GM18909 (cell line): ENCODE results near the gene LARGE2.
A peak's percentile ranks its signal among the peaks of the same experiment; 100 is the strongest.

Experiments used
- ATAC-seq: cut with Tn5 transposase; IDR thresholded peaks from one replicate; pipeline ENCODE4 v1.9.1; 2021; ENCODE audit warnings: mild to moderate bottlenecking; ENCODE audit not compliant: unreplicated experiment, poor library complexity

Gene LARGE2

DNA sequence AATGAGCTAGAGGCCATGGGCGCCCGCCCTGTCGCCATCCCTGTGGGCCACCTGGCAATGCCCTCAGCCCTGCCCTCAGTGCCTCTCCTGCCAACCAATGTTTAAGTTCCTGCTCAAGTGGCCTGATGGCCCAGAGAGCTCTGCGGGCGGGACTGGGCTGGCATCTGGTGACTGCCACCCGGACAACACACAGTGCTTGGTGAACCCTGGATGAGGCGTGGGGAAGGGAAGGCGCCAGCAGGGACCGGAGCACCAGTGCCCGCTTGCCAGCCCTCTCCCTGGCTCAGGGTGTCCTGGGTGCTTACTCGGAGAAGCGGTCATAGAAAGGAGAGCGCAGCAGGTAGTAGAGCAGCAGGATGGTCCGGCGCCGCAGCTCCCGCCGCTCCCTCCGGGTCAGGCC, 8.9 kb upstream of the LARGE2 start:
- ATAC-seq: no peak

DNA sequence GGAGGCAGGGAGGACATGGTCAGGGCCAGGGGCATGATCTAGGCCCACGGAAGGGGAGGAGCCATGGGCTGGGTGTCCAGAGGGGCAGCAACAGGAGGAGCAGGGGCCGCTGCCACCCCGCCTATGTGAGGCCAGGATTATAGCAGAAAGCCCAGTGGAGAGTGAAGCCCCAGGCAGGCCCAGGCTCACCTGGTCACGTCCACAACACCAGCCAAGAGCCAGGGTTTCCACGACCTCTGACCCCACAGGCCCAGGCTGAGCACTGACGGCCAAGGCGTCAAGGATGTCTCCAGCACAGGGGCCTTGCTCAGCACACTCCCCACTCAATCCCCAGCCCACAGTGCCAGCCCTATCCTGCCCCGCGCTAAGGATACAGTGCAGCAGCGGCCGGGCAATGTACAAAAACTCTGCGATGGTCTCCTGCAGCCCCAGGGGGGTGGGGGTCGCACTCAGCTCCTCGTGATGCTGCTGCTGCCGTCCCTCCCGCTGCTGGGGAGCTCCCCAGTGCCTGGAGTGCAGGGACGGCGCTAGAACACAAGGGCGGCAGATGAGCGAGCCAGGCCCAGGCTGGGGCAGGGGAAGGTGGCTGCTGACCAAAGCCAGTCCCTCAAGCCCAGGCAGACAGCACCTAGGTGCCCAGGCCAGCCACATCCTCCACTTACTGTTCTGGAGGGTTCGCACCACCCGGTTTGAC, 8.4 kb upstream of the LARGE2 start:
- ATAC-seq: no peak

DNA sequence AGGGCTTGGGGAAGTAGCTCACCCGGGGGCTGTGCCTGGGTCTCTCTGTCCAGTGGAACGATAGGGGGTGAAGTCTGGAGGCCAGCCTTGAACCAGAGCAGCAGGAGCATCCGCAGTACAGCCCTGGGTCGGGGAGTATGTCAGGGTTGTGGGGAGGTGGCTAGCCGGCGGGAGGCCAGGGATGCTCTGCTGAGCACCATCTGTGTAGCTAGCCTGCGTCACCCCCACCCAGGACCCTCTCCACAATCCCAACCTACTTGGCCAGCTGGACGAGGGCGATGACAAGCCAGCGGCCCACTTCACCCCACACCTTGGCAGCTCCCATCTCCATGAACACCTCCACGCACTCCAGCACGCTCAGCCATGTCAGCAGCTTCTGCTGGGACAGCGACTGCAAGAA, 7.0 kb upstream of the LARGE2 start:
- ATAC-seq: no peak

DNA sequence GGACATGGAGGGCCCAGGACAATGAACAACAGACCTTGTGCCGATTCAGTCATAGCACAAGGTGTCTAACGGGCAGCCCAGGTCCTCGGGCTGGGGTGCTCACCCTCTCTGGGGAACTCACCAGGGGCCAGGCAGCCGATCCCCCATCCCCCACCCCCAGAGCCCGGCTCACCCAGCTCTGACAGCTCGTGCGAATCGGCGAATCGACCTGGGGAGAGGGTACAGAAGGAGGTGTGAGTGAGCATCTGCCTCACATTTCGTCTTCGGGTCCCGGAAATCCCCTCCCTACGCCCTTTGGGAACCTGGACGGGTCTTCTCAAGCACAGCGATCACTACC, 5.2 kb upstream of the LARGE2 start:
- no peak for ATAC-seq

DNA sequence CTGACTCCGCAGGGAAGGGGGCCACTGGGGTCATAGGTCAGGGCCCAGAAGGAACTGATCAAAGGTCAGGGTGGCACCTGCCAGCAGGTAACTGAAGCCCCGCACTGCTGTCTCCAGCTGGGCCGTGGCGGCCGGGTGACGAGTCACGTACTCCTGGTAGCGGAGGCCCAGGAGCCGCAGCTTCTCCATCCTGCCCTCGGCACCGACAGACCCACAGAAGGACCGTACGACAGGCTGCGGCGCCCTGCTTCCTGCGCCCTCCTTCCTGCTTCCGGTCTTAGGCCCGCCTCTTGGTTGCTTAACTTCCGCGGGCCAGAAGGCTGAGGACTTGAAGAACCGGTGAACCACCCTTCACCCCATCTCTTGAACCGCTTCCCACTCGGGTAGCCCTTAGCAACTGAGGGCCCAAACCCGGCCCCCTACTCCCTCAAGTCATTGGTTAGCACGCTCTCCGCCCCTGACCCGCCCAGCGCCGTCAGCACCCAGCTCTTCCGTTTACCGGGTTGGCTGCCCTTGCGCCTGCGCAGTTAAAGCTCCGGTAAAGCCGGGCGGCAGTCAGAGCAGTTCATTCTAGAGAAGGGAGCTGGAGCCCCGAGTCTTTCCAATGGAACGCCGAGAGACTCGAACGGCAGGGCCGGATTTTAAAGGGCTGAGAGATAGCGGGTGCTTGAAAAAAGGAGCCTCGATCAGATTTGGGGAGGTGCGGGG, 4.7 kb upstream of the LARGE2 start, which contains the start of gene PEX16:
Gene PEX16 (minus strand): TSS at position 255 of the 708 bp plus-strand sequence. CDS start 66 bp downstream, at position 189.
- ATAC-seq: peak; percentile 89

DNA sequence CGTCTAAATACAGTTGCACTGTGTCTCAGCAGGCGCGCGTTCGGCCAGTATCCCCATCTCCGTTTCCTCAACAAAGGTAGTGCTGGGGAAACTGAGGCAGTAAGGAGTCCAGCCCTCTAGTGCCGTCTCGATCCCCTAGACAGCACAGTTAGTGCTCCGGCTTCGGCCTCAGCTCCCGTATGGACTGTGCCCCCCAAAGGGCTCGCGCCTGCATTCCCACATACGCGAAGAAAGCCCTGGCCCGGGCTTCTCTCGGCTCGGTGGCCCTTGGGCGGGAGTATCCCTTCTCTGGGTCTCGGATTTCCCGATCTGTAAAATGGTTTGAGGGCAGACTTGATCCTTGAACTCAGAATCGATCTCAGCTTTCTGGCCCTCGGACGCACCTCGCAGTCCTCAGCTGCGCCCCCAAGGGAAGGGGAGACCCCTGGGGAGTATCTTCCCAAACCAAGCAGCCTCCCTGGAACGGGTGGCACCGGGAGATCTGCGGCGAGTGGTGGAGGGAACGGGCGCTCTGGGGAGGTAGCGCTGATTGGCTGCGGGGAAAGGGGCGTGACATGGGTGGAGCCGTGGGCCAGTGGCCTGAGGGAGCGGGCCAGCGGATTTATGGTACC, 4.0 kb upstream of the LARGE2 start:
- ATAC-seq: peak; percentile 44

DNA sequence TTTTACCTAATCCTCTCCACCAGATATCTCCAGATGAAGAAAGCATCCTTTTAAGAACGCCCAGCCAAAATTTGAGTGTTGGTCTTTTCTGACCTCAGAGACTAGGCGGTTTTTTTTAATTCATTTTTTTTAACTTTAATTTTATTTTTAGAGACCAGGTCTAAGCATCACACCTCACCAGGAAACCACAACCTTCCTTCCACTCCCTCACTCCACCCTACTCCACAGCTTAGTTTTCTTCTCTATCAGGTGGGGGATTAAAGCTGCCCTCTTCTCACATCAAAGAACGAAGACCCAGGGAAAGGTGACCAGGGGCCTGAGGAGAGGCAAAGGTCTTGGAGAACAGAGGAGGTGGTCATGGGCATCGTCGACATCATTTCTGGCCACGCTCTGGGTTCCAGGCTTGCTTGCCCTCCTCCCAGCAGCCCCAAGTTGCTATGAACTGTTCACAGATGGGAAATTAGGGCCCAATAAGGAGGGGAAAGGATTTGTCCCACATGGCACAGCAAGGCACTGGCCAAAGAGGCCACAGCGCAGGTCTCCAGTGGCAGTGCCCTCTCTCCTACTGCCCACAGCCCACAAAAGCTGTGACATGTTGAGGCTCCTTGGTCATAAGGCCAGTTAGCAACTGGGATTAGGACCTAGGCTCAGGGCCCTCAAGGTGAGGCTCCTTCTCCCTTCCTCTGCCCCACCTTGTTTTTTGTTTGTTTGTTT, 3.3 kb upstream of the LARGE2 start:
- ATAC-seq: no peak

DNA sequence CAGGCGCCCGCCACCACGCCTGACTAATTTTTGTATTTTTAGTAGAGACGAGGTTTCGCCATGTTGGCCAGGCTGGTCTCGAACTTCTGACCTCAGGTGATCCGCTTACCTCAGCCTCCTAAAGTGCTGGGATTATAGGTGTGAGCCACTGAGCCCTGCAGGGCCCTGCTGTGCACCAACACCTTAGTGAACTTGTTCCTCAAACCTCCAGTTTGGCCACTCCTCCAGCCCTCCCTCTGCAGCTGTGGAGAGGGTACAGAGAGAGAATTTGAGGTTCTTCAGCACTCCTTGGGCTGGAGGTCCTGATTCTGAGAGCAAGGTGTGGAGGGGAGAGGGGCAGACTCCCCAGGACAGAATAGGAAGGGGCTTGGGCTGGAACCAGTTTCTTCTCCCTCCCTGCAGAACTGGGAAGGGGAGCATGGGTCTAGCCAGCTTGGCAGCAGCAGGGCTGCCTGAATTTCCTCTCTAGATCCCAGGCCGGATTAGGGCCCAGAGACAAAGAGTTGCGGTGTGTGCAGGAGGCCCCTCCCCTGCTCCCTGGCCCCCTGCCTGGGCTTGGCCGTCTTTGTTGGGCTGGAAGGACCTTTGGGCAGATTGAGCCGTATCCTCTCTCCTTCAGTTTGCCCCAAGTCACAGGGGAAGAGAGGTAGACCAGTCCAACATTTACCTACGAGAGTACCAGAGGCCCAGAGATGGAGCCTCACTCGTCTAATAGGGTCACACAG, 2.5 kb upstream of the LARGE2 start:
- ATAC-seq: no peak

DNA sequence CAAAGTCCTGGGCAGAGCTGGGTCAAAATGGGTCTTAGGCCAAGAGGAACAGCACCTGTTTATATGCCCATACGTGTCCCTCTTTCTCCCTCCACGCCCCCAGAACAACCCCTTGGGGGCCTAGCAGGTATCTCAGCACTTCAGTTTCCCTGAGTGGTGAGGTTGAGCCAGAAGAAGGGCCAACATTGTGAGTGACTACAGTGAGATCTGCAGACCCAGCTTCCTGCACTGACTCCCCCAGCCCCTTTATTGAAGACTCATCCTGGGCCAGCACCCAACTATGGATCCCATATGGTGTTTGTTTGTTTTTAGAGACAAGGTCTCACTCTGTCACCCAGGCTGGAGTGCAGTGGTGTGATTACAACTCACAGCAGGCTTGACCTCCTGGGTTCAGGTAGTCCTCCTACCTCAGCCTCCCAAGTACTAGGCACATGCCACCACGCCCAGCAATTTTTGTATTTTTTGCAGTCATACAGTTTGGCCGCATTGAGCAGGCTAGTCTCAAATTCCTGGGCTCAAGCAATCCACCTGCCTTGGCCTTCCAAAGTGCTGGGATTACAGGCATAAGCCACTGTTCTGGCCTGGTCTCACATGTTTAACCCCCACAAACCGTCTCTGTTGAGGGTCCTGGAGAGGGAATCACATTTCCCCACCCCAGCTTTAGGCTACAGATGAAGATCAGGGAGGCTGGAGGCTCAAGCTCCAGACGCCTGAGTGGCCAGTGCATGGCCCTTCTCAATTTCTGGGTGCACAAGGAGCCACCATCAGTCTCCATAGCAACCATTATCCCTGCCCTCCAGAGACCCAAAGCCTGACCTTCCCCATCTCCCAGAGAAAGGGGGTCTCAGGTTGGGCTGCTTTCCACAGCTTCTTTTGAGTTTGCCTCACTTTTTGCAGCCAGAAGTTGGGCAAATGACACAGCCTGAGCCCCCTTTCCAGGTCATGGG, 1.7 kb upstream of the LARGE2 start:
- no peak for ATAC-seq

DNA sequence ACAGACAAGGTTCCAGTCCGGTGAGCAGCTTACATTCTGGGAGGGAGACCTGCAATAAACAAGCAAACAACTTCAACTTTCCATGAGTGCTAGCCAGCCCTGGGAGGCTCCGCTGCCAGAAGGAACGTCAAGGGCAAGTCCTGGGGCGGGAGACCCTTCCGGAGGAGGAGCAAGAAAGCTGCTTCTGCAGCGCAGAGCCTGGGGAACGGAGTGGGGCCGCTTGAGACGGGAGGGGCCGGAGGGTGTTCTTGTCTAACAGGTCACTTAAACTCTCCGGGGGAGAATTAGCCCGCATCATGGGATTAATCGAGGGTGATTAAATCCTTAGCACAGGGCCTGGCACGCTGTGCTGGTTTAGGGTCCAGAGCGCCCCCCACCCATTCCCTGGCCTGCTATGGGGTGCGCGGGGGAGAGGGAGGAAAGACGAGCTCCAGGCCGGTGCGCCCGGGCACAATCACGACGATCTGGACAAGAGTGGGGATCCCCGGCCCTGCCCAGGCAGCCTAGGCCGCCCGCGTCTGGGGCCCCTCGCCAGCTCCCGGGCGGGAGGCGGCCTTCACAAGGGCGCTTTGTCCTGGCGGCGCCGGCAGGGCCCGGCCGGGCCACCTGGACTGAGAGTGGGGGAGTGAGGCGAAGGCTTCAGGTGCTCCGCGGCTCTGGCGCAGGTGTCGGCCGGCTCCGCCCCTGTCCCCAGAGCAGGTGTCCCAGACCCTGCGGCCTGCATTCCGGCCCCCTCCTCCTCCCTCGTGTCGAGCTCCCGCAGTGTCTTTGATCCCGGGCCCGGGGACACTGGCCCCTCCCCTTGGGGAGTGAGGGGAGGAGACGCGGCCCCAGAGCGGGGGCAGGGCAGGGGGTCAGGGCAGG, 663 bp upstream of the LARGE2 start:
- ATAC-seq: no peak

DNA sequence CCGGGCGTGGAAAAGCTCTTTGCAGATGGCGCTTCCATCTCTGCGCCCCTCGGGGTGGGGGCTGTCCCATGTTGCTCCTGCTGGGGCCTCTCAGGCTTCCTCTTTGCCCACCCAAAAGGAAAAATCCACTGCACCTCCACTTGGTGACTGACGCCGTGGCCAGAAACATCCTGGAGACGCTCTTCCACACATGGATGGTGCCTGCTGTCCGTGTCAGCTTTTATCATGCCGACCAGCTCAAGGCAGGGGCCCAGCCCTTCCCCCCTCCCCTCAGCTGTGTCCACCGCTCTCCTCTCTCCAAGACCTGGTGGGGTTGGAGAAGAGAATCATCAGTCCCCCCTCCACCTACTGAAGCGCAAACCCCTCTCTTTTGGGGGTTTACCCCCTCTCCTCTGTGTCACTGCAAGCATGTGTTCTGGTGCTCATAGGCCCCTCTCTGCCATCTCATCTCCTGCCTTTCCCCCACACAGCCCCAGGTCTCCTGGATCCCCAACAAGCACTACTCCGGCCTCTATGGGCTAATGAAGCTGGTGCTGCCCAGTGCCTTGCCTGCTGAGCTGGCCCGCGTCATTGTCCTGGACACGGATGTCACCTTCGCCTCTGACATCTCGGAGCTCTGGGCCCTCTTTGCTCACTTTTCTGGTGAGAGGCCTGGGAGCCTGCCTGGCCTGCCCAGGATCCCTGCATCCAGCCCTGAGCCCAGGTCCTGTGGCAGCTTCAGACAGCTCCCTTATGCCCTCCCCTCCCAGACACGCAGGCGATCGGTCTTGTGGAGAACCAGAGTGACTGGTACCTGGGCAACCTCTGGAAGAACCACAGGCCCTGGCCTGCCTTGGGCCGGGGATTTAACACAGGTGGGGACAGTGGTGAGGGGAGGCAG, 1.8 kb downstream of the LARGE2 start:
- ATAC-seq: no peak

DNA sequence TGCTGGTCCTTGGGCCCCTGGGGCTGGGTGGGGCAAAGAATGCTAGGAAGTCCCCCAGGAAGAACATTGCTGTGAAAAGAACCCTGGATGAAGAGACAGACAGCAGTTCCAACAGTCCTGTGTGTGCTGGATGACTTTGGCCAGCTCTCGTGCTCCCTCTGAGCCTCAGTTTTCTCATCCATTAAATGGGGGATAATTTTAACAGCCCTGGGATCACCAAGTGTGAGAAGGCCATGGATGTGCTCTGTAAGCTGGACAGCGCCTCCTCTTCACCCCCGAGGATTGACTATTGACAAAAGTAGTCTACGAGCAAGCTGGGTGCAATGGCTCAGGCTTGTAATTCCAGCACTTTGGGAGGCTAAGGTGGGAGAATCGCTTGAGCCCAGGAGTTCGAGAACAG, 2.5 kb downstream of the LARGE2 start:
- no peak for ATAC-seq

DNA sequence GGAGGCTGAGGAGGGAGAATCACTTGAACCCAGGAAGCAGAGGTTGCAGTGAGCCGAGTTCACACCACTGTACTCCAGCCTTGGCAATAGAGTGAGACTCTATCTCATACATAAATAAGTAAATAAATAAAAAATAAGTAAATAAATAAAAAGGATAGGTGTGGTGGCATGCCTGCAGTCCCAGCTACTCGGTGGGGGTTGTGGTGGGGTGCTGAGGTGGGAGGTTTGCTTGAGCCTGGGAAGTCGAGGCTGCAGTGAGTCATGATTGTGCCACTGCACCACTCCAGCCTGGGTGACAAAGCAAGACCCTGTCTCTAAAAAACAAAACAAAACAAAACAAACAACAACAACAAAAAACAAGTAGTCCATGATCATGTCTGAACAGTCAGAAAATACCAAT, 3.1 kb downstream of the LARGE2 start:
- no peak for ATAC-seq

DNA sequence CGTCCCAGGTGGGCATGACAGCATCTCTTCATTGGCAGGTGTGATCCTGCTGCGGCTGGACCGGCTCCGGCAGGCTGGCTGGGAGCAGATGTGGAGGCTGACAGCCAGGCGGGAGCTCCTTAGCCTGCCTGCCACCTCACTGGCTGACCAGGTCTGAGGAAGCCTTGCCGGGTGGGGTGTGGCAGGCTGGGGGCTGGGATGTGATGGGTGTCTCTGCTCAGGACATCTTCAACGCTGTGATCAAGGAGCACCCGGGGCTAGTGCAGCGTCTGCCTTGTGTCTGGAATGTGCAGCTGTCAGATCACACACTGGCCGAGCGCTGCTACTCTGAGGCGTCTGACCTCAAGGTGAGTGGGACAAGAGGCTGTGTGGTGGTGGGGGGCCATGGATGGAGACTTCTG, 3.5 kb downstream of the LARGE2 start:
- no peak for ATAC-seq

DNA sequence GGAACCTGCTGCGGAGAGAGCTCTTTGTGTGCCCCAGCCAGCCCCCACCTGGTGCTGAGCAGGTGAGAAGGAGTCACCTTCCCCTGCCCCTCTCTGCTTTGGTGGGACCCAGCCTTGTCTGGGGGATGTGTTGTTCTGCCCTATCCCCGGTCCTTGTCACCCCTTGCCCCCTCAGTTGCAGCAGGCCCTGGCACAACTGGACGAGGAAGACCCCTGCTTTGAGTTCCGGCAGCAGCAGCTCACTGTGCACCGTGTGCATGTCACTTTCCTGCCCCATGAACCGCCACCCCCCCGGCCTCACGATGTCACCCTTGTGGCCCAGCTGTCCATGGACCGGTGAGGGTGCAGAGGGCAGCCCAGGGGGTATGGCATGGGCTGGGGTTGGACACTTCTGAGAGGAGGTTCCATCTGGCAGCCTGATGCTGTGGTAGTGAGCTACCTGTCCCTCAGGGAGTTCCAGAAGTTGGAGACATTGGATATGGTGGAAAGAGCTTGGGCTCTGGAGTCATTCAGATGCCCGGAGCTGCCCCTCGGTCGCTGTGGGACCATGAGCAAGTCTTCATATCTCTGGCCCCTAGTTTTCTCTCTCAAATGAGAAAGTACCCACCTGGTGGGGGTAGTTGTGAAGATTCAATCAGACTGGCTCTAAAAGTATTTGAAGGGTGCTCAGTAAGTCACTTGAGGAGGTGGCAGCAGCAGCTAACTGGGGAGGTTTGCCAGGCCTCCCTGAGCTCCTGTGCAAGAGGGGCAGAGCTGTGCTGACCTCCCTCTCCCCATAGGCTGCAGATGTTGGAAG, 4.3 kb downstream of the LARGE2 start:
- ATAC-seq: no peak

DNA sequence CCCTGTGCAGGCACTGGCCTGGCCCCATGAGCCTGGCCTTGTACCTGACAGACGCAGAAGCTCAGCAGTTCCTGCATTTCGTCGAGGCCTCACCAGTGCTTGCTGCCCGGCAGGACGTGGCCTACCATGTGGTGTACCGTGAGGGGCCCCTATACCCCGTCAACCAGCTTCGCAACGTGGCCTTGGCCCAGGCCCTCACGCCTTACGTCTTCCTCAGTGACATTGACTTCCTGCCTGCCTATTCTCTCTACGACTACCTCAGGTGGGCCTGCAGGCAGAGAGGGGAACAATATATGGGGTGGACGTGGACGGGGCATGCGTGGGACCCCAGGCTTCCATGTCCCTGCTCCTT, 4.9 kb downstream of the LARGE2 start:
- no peak for ATAC-seq
